Suprapubic skin (tissue), 4 donors: ENCODE data around the gene SAMD4A. TPM values are rescaled to one million over a fixed set of nuclear protein-coding genes. Genes with fewer than 3 reads are reported as not detected.
"Not testable (repeated sequence)": the region's sequence is repeated elsewhere in the genome, so short reads cannot be mapped to it uniquely, and the experiment has no call there.

Source experiments
- DNase-seq, 2 donors: peaks; one replicate each; pipeline ENCODE4 v3.0.0-alpha.2; 2019; ENCODE audit warnings: low spot score in 2 of 2
- H3K27ac ChIP-seq: fragments of 200-600 bp; sonication (generic); one replicate; pipeline ENCODE4 v1.5.1; 2019
- H3K27me3 ChIP-seq: fragments of 200-600 bp; sonication (generic); one replicate; pipeline ENCODE4 v1.5.1; 2019
- H3K36me3 ChIP-seq: fragments of 200-600 bp; sonication (generic); one replicate; pipeline ENCODE4 v1.5.1; 2019
- H3K4me1 ChIP-seq: fragments of 200-600 bp; sonication (generic); one replicate; pipeline ENCODE4 v1.5.1; 2019
- H3K4me3 ChIP-seq: fragments of 200-600 bp; sonication (generic); one replicate; pipeline ENCODE4 v1.5.1; 2019; ENCODE audit warnings: mild to moderate bottlenecking
- H3K9me3 ChIP-seq: fragments of 200-600 bp; sonication (generic); one replicate; pipeline ENCODE4 v1.5.1; 2019
- CTCF ChIP-seq, 2 donors: fragments of 200-600 bp in 1 of 2; fragments of 450-650 bp in 1 of 2; sonication (generic) in 1 of 2; IDR thresholded peaks; one replicate each; pipeline ENCODE4 v1.5.1; 2016 to 2019; ENCODE audit warnings: antibody characterized with exemption in 2 of 2, mild to moderate bottlenecking in 1 of 2, moderate library complexity in 1 of 2
- EP300 ChIP-seq: sonication (generic); formaldehyde crosslinking; IDR thresholded peaks from one replicate; pipeline ENCODE4 v1.6.1; 2017; ENCODE audit warnings: antibody characterized with exemption
- POLR2A ChIP-seq, 2 donors: fragments of 450-650 bp; IDR thresholded peaks; one replicate each; pipeline ENCODE4 v1.6.1; 2017; ENCODE audit warnings: antibody characterized with exemption in 2 of 2, mild to moderate bottlenecking in 2 of 2, moderate library complexity in 2 of 2
- POLR2AphosphoS5 ChIP-seq, 3 donors: sonication (generic); formaldehyde crosslinking; IDR thresholded peaks; one replicate each; pipeline ENCODE4 v1.6.1; 2017; ENCODE audit warnings: antibody characterized with exemption in 3 of 3
- WGBS: methylation state at CpG from one replicate; pipeline ENCODE4 v1.1.5; 2018; 5-methylcytosine and 5-hydroxymethylcytosine counted together
- total RNA-seq, 4 donors: library from RNA; depleted of rRNA; stranded (reverse); fragments of >200 nt; gene quantifications; one replicate each; pipeline ENCODE4 v1.1.0, GENCODE V29; 2016

The SAMD4A gene
- total RNA-seq, 4 donors from 2014 or later: 7.7 to 26.6 (median 9.7) TPM

- no peak for DNase-seq
- Histone ChIP-seq H3K4me3 (no peak overlapping the region), H3K4me1 (no peaks in the 10 kb centered on the region), H3K27me3 (no peaks in the 10 kb centered on the region), H3K36me3 (peaks cover 6% of the 10 kb centered on the region), H3K9me3 (no peaks in the 10 kb centered on the region), H3K27ac (no peak overlapping the region)
- 95% methylated on average over 3 of the region's 3 CpGs for WGBS
- TF ChIP-seq POLR2A (IDR thresholded peaks at IDR 0.05) (no peak), CTCF (IDR thresholded peaks at IDR 0.05) (no peak), EP300 (no peak), POLR2AphosphoS5 (IDR thresholded peaks at IDR 0.05) (no peak)
These were observed 227.9 kb downstream of the SAMD4A start for GRCh38 chr14:54794796-54795195.

- no peak for DNase-seq
- H3K9me3 ChIP-seq: no peaks in the 10 kb centered on the region
- H3K27me3 ChIP-seq: no peaks in the 10 kb centered on the region
- H3K27ac ChIP-seq: no peak overlapping the region
- H3K4me1 ChIP-seq: no peaks in the 10 kb centered on the region
- H3K36me3 ChIP-seq: peaks cover 2% of the 10 kb centered on the region
- TF ChIP-seq POLR2AphosphoS5 (IDR thresholded peaks at IDR 0.05) (no peak), POLR2A (IDR thresholded peaks at IDR 0.05) (no peak), CTCF (IDR thresholded peaks at IDR 0.05) (no peak), EP300 (no peak)
- no peak overlapping the region for H3K4me3 ChIP-seq
These were observed 230.0 kb downstream of the SAMD4A start for GRCh38 chr14:54796961-54797360.

- 51% methylated on average over 6 of the region's 6 CpGs for WGBS
- Histone ChIP-seq H3K36me3 (no peaks in the 10 kb centered on the region), H3K27ac (no peak overlapping the region), H3K27me3 (no peaks in the 10 kb centered on the region), H3K9me3 (no peaks in the 10 kb centered on the region), H3K4me1 (no peaks in the 10 kb centered on the region), H3K4me3 (no peak overlapping the region)
- DNase-seq: no peak
- TF ChIP-seq CTCF (IDR thresholded peaks at IDR 0.05) (no peak), EP300 (no peak), POLR2AphosphoS5 (IDR thresholded peaks at IDR 0.05) (no peak), POLR2A (IDR thresholded peaks at IDR 0.05) (no peak)
These were observed 230.6 kb downstream of the SAMD4A start for GRCh38 chr14:54797556-54797955.

GRCh38 chr14:54797986-54798385 lies 231.1 kb downstream of the SAMD4A start:
- DNase-seq: no peak
- Histone ChIP-seq H3K27ac (no peak overlapping the region), H3K27me3 (no peaks in the 10 kb centered on the region), H3K36me3 (no peaks in the 10 kb centered on the region), H3K4me1 (no peaks in the 10 kb centered on the region), H3K4me3 (no peak overlapping the region), H3K9me3 (no peaks in the 10 kb centered on the region)
- whole genome bisulfite sequencing: 47% methylated on average over 4 of the region's 4 CpGs
- TF ChIP-seq CTCF (IDR thresholded peaks at IDR 0.05) (no peak), POLR2AphosphoS5 (IDR thresholded peaks at IDR 0.05) (no peak), POLR2A (IDR thresholded peaks at IDR 0.05) (no peak), EP300 (no peak)

GRCh38 chr14:54798465-54799124 lies 231.7 kb downstream of the SAMD4A start:
- H3K36me3 ChIP-seq: no peaks in the 10 kb centered on the region
- DNase-seq: no peak
- 68% methylated on average over 9 of the region's 9 CpGs for whole genome bisulfite sequencing

GRCh38 chr14:54801482-54801881 lies 234.6 kb downstream of the SAMD4A start:
- peaks cover 11% of the 10 kb centered on the region for H3K4me1 ChIP-seq
- H3K27me3 ChIP-seq, H3K36me3 ChIP-seq, H3K4me3 ChIP-seq, DNase-seq, H3K9me3 ChIP-seq, H3K27ac ChIP-seq: not testable (repeated sequence)
- 93% methylated on average over 2 of the region's 2 CpGs for WGBS

More at GRCh38 chr14:54798465-54799124, 231.7 kb downstream of the SAMD4A start:
- H3K4me3 ChIP-seq: no peak overlapping the region
- no peak overlapping the region for H3K27ac ChIP-seq
- H3K27me3 ChIP-seq: no peaks in the 10 kb centered on the region
- no peak for TF ChIP-seq POLR2A (IDR thresholded peaks at IDR 0.05)
- no peak for TF ChIP-seq EP300
- no peak for TF ChIP-seq POLR2AphosphoS5 (IDR thresholded peaks at IDR 0.05)
- TF ChIP-seq CTCF (IDR thresholded peaks at IDR 0.05): no peak
- H3K4me1 ChIP-seq: no peaks in the 10 kb centered on the region
- no peaks in the 10 kb centered on the region for H3K9me3 ChIP-seq
